ENCODE measurements around the gene BICRAL.

Gene BICRAL

DNA sequence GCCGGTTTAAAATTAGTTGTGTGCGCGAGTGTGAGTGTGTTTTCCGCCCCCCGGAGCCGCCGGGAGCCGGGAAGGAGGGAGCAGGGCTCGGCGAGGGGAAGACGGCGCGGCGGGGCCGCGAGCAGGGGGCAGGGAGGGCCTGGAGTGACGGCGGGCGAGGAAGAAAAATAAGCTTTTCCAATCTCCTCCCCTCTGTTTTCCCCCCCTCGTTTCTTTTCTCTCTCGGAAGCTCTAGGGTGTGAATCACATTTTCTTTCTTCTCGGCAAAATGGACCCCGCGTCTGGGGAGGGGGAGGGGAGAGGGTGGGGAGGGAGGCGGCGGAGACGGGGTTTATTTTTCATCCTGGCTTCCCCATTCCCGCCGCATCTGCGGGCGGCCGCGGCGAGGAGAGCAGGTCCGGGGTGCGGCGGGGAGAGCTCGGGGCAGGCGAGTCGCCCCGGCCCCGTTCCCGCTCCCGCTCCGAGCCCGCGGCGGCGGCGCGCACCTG lies 881 bp downstream of the BICRAL start:
- Histone ChIP-seq H3K9me3 (ENCODE audit: insufficient read depth, low read length) (no peaks in the 10 kb centered on the region), H2AFZ (ENCODE audit: low read depth, low read length, severe bottlenecking) (no peak overlapping the region), H3K27me3 (ENCODE audit: low read length) (no peaks in the 10 kb centered on the region), H3K4me3 (ENCODE audit: insufficient read depth, low read length, poor library complexity, severe bottlenecking) (peak overlapping the region; percentile 72), H3F3A (ENCODE audit: insufficient read depth) (peaks cover 77% of the 10 kb centered on the region), H3K27ac (ENCODE audit: low read depth, low read length) (peak overlapping the region; percentile 92), H3K4me2 (ENCODE audit: low read depth, low read length, poor library complexity, severe bottlenecking) (peak overlapping the region; percentile 99), H3K79me2 (ENCODE audit: insufficient read depth, low read length) (peaks cover 59% of the 10 kb centered on the region), H3K9me2 (replicated peaks; ENCODE audit: insufficient read depth, low read length) (no peaks in the 10 kb centered on the region), H4K20me1 (ENCODE audit: low read depth, low read length) (no peaks in the 10 kb centered on the region), H3K9ac (ENCODE audit: low read length) (peak overlapping the region; percentile 95), H3K36me3 (ENCODE audit: low read length) (peaks cover 4% of the 10 kb centered on the region; the same call in 1 of the 2 replicates)
- TF ChIP-seq, protein P1, sequence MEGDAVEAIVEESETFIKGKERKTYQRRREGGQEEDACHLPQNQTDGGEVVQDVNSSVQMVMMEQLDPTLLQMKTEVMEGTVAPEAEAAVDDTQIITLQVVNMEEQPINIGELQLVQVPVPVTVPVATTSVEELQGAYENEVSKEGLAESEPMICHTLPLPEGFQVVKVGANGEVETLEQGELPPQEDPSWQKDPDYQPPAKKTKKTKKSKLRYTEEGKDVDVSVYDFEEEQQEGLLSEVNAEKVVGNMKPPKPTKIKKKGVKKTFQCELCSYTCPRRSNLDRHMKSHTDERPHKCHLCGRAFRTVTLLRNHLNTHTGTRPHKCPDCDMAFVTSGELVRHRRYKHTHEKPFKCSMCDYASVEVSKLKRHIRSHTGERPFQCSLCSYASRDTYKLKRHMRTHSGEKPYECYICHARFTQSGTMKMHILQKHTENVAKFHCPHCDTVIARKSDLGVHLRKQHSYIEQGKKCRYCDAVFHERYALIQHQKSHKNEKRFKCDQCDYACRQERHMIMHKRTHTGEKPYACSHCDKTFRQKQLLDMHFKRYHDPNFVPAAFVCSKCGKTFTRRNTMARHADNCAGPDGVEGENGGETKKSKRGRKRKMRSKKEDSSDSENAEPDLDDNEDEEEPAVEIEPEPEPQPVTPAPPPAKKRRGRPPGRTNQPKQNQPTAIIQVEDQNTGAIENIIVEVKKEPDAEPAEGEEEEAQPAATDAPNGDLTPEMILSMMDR (IDR thresholded peaks at IDR 0.05; ENCODE audit: insufficient read depth, low read length, poor library complexity, severe bottlenecking) = no peak
- no peak for TF ChIP-seq EZH2phosphoT487 (conservative IDR thresholded peaks at IDR 0.05; ENCODE audit: low read length)

DNA sequence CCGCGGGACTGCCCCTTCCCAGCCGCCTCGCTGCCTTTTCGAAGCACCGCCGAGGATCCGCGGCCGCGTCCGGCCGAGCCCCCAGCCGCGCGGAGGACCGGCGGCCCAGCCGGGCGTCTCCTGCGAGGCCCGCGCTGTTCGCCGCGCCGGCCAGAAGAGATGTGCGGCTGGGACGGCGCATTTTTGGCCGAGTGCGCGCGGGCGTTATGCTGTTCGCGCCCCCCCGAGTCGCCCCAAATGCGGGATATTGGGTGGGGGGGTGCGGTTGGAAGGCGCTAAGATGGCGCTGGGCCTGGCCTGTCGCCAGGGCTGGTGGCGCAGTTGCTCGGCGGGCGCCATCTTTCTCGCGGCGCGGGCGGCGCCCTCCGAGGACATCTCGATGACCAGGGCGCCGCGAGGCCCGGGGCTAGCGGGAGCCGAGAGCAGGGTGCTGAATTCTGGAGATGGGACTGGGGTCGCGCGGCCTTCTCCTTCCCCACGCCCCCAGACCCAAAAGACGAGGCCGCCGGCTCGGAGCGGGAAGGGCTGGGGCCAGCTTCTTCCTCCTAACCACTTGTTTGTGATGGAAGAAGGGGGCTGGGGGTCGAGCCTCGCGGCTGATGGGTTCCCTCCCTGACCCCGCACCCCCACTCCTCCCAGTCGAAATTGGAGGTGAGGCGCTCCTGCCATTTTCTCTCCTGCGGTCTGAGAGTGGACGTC lies 1.5 kb downstream of the BICRAL start:
- peak overlapping the region; percentile 99 for H3K4me2 ChIP-seq (ENCODE audit: low read depth, low read length, poor library complexity, severe bottlenecking)
- no peaks in the 10 kb centered on the region for H3K9me2 ChIP-seq (replicated peaks; ENCODE audit: insufficient read depth, low read length)
- peaks cover 4% of the 10 kb centered on the region; the same call in 1 of the 2 replicates for H3K36me3 ChIP-seq (ENCODE audit: low read length)
- H3K9ac ChIP-seq (ENCODE audit: low read length) = peak overlapping the region; percentile 95
- no peaks in the 10 kb centered on the region for H3K9me3 ChIP-seq (ENCODE audit: insufficient read depth, low read length)
- H3K27me3 ChIP-seq (ENCODE audit: low read length) = no peaks in the 10 kb centered on the region
- no peaks in the 10 kb centered on the region for H4K20me1 ChIP-seq (ENCODE audit: low read depth, low read length)
- H3F3A ChIP-seq (ENCODE audit: insufficient read depth) = peaks cover 73% of the 10 kb centered on the region
- H3K79me2 ChIP-seq (ENCODE audit: insufficient read depth, low read length) = peaks cover 65% of the 10 kb centered on the region
- peak overlapping the region; percentile 92 for H3K27ac ChIP-seq (ENCODE audit: low read depth, low read length)
- TF ChIP-seq, protein P1 (IDR thresholded peaks at IDR 0.05; ENCODE audit: insufficient read depth, low read length, poor library complexity, severe bottlenecking) = no peak
- no peak for TF ChIP-seq EZH2phosphoT487 (conservative IDR thresholded peaks at IDR 0.05; ENCODE audit: low read length)
- H2AFZ ChIP-seq (ENCODE audit: low read depth, low read length, severe bottlenecking) = peak overlapping the region; percentile 12
- peak overlapping the region; percentile 72 for H3K4me3 ChIP-seq (ENCODE audit: insufficient read depth, low read length, poor library complexity, severe bottlenecking)

DNA sequence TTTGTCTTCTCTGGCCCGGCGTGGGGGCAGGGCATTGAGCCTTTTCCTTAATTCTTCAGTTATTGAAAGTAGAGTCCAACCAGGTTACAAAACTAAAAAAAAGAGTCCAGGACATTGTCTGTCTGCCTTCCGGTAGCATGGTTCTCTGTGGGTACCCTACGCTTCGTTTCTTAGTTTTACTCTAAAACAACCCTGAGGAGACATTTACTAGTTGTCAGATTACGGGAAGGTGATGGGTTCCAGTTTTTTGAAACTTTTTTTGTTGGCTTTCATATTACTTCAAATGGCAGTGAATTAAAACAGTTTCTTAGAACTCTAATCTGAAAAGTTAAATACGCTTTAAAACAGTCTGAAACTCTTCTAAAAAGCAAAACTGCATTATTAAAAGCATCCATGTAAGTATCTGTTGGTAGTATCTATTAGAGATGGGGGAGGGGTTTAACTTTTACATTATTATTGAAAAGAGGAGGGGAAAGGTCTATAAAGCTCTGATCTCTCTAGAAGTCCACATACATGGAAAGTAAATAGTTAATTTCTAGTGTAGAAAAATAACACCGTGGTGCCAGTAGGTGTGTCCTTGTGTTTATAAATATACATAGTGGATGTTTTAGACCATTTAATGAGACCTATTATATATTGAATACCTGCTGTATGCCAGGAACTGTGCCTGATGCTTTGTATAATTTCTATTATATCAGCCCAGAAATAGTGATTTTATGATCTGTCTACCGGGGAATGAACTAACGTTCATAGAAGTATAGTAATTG lies 2.2 kb downstream of the BICRAL start:
- peak overlapping the region; percentile 92 for H3K27ac ChIP-seq (ENCODE audit: low read depth, low read length)
- no peaks in the 10 kb centered on the region for H3K9me2 ChIP-seq (replicated peaks; ENCODE audit: insufficient read depth, low read length)

More for the DNA sequence above, 2.2 kb downstream of the BICRAL start:
- H3K4me3 ChIP-seq (ENCODE audit: insufficient read depth, low read length, poor library complexity, severe bottlenecking) = peak overlapping the region; percentile 72
- H4K20me1 ChIP-seq (ENCODE audit: low read depth, low read length) = no peaks in the 10 kb centered on the region
- no peaks in the 10 kb centered on the region for H3K27me3 ChIP-seq (ENCODE audit: low read length)
- peak overlapping the region; percentile 12 for H2AFZ ChIP-seq (ENCODE audit: low read depth, low read length, severe bottlenecking)
- H3K9me3 ChIP-seq (ENCODE audit: insufficient read depth, low read length) = no peaks in the 10 kb centered on the region
- H3K9ac ChIP-seq (ENCODE audit: low read length) = peak overlapping the region; percentile 95
- H3K79me2 ChIP-seq (ENCODE audit: insufficient read depth, low read length) = peaks cover 72% of the 10 kb centered on the region
- H3F3A ChIP-seq (ENCODE audit: insufficient read depth) = peaks cover 73% of the 10 kb centered on the region
- TF ChIP-seq, protein P1 (IDR thresholded peaks at IDR 0.05; ENCODE audit: insufficient read depth, low read length, poor library complexity, severe bottlenecking) = no peak
- no peak for TF ChIP-seq EZH2phosphoT487 (conservative IDR thresholded peaks at IDR 0.05; ENCODE audit: low read length)
- peak overlapping the region; percentile 99 for H3K4me2 ChIP-seq (ENCODE audit: low read depth, low read length, poor library complexity, severe bottlenecking)
- H3K36me3 ChIP-seq (ENCODE audit: low read length) = peaks cover 4% of the 10 kb centered on the region; the same call in 1 of the 2 replicates
